LHCN-M2 (cell line): ENCODE measurements around the gene CYTH3. TPM values are rescaled to one million over a fixed set of nuclear protein-coding genes. Genes with fewer than 3 reads are reported as not detected.
"Not testable (repeated sequence)": the region's sequence is repeated elsewhere in the genome, so short reads cannot be mapped to it uniquely, and the experiment has no call there.

Experiments used
- DNase-seq: peaks from one replicate; pipeline ENCODE4 v3.0.0-alpha.2; 2012; ENCODE audit warnings: low read depth
- total RNA-seq: library from RNA; depleted of rRNA; stranded (reverse); fragments of >200 nt; gene quantifications from 2 replicates; pipeline ENCODE4 v1.2.3, GENCODE V29; 2014

CYTH3 gene
- total RNA-seq, 1 experiment from 2014 or later: 32.7 TPM

DNA sequence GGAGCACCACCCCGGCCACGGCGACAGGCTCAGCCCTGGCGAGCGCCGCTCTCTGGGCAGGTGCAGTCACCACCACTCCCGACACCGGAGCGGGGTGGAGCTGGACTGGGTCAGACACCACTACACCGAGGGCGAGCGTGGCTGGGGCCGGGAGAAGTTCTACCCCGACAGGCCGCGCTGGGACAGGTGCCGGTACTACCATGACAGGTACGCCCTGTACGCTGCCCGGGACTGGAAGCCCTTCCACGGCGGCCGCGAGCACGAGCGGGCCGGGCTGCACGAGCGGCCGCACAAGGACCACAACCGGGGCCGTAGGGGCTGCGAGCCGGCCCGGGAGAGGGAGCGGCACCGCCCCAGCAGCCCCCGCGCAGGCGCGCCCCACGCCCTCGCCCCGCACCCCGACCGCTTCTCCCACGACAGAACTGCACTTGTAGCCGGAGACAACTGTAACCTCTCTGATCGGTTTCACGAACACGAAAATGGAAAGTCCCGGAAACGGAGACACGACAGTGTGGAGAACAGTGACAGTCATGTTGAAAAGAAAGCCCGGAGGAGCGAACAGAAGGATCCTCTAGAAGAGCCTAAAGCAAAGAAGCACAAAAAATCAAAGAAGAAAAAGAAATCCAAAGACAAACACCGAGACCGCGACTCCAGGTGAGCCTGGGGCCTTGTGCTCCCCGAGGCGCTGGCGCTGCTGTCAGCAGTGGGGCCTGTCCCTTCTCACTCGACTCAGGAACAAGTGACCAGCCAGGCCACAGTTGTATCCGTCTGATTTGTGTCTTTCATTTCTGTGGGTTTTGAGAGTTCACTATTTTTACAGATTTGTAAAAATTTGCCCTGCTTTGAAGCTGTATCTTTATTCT lies 117.7 kb downstream of the CYTH3 start:
- DNase-seq: no peak

DNA sequence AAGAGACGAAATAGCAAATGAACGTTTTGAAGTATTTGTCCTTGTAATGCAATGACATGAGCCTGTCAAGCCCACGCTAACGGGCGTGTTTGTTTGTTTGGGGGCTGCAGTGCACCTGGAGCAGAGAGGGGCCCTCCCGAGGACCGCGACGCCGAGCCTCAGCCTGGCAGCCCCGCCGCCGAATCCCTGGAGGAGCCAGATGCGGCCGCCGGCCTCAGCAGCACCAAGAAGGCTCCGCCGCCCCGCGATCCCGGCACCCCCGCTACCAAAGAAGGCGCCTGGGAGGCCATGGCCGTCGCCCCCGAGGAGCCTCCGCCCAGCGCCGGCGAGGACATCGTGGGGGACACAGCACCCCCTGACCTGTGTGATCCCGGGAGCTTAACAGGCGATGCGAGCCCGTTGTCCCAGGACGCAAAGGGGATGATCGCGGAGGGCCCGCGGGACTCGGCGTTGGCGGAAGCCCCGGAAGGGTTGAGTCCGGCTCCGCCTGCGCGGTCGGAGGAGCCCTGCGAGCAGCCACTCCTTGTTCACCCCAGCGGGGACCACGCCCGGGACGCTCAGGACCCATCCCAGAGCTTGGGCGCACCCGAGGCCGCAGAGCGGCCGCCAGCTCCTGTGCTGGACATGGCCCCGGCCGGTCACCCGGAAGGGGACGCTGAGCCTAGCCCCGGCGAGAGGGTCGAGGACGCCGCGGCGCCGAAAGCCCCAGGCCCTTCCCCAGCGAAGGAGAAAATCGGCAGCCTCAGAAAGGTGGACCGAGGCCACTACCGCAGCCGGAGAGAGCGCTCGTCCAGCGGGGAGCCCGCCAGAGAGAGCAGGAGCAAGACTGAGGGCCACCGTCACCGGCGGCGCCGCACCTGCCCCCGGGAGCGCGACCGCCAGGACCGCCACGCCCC lies 118.5 kb downstream of the CYTH3 start:
- no peak for DNase-seq

DNA sequence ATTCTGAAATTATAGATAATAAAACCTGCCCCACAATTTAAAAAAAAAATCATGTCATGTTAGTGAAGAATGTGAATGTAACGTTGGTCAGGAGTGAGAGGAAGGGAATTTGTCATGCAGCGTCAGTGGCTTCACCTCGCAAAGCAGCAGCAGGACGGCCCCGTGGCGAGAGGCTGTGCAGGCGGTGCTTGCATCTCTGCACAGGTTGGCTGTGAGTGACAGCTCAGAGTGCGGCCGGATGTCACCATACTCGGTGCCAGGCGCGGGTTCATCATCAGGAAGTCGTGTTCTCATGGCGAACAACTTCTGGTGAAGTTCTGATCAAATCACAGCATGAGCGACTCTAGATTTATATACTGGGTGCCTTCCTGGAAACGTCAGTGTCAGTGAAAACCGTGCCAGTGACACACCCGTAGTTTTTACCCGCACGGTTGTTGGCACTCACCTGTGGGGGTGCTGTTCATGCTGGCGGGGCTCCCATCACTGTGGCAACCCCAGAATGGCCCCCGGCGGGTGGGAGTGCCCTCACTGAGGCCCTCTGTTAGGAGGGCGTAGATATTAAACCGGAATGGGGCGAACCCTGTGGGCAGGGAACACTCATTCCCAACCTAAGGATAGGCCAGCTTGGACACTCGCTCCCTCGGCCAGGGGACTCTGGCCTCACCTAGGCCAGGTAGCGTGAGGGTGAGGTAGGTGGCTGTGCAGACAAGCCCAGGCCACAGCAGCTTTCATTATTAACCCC lies 120.3 kb downstream of the CYTH3 start:
- no peak for DNase-seq

DNA sequence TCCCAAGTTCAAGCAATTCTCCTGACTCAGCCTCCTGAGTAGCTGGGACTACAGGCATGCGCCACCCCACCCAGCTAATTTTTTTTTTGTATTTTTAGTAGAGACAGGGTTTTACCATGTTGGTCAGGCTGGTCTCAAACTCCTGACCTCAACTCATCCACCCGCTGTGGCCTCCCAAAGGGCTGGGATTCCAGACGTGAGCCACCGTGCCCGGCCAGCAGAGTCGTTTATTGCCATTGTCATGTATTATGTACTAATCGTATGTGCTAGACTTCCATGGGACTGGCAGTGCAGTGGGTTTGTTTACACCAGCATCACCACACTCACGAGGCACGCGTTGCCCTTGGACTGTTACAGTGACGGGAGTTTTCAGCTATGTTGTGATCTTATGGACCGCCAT lies 120.9 kb downstream of the CYTH3 start:
- not testable (repeated sequence) for DNase-seq

GRCh38 chr7:6149996-6150395 lies 122.4 kb downstream of the CYTH3 start:
- DNase-seq: no peak

DNA sequence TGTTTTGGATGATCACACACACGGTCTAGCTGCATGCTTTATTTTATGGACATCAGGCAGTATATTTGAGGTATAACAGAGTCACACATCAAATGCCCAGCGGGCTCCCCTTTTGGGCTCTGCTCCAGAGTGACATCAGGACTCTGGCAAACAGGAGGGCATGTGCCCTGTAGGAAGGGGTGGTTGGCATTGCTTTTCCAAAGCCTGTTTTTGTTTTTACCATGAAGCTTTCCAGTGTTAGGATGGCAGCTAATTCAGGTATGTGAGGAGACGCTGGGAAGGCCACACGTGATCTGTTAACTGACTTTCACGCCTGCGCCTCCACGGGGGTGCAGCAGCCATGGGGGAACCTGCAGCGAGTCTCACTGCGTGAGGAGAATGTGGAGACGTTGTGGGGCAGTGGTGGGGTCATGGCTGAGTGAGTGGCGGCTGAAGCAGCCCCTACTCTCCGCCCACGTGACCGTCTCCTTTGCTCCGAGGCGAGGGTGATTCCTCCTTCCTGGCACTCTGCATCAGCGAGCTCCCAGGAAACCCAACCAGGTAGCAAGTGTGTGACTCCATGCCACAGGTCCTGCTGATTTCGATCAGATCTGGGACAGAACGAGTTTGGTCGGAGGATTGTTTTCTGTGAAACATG lies 123.6 kb downstream of the CYTH3 start:
- no peak for DNase-seq

DNA sequence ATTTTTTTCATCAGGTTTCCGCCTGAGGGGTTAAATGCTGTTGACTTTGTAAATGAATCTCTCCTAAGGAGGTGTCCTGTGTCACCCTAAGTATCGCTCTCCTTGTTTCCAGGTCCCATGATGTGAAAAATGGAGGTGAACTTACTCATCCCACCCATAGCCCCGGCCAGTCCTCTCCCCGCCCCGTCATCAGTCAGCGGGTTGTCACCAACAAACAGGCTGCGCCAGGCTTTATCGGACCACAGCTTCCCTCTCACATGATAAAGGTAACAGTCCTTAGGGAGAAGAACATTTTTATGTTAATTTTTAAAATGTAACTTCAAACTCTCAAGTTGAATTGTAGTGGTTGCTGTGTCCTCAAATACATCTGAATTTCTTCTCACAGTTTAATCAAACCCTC lies 124.8 kb downstream of the CYTH3 start:
- no peak for DNase-seq

- no peak for DNase-seq
These were observed 125.8 kb downstream of the CYTH3 start for GRCh38 chr7:6146666-6147065.

DNA sequence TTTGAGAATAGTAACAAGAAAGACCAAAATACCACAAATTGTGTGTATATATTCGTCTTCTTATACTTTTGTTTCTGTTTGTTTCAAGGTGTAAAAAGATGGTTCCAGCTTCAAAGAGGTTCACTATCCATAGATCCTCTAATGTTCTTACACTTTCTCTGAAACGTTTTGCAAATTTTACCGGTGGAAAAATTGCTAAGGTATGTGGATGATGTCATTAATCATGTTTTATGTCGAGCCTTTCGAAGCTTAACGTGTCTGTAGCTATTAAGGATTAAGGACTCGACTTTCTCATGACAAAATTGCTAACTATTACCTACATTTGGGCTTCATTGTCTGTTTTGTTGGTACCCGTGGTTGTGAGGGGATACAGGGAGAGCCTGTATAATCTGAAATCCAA lies 128.4 kb downstream of the CYTH3 start:
- DNase-seq: no peak

DNA sequence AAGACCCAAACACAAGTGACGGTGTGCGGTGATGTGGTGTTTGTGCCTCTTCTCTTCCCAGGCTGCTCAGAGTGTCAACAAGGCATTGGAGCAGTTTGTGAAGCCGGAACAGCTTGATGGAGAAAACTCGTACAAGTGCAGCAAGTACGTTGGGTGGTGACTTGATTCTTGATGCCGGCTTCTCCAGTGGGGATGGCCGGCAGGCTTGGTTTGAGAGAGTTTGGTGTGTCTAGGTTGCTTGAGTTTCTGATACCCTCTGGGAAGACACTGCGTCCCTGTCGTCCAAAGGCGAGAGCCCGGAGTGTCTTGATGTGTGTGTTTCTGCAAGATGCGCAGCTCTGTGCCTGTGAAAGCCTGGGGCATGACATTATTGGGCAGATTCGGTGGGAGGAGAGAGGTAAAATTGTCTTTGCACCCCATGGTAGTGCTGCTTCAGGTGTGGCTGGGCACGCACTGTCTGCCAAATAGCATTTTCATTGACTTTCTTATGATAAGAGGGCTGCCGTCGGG lies 129.5 kb downstream of the CYTH3 start:
- DNase-seq: no peak

GRCh38 chr7:6139189-6139996 lies 133.0 kb downstream of the CYTH3 start:
- DNase-seq: no peak

DNA sequence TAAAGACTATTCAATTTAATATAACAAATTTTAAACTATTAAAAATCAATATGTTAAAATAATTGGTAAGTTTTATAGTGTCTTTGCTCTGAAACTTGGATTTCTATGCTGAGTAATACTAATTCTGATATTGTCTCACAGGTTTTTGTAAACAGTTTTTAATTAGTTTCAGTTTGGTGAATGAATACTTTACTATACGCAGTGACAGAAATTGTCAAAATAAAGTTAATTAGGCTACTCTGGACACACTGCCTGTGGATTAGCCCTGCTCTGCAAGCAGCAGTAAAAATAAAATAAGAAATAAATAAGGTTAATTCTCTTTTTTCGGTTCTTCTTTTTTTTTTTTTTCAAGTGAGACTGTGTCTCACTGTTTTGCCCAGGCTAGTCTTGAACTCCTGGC lies 135.9 kb downstream of the CYTH3 start:
- no peak for DNase-seq

DNA sequence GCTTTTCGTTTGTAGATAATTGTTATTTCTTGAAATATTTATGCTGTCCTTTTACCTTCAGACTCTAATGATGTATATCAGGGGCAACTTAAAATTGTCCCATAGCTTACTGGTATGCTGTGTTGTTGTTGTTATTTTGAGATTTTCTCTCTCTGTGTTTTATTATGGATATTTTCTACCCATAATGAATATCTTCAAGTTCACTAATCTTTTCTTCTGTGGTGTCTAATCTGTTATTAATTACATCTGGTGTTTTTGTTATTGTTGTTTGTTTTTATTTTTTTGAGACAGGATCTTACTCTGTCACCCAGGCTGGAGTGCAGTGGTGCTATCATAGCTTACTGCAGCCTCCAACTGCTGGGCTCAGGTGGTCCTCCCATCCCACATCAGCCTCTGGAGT lies 139.2 kb downstream of the CYTH3 start:
- DNase-seq: no peak

- no peak for DNase-seq
These were observed 142.3 kb downstream of the CYTH3 start for GRCh38 chr7:6130007-6130587.

- DNase-seq: no peak
These were observed 144.2 kb downstream of the CYTH3 start for GRCh38 chr7:6128205-6128604.

- DNase-seq: no peak
These were observed 145.3 kb downstream of the CYTH3 start for GRCh38 chr7:6127110-6127490.

- no peak for DNase-seq
These were observed 148.6 kb downstream of the CYTH3 start for GRCh38 chr7:6123843-6124242.

GRCh38 chr7:6121141-6121540 lies 151.3 kb downstream of the CYTH3 start:
- DNase-seq: peak; percentile 67

GRCh38 chr7:6117533-6117932 lies 154.9 kb downstream of the CYTH3 start:
- no peak for DNase-seq

- no peak for DNase-seq
These were observed 156.2 kb downstream of the CYTH3 start for GRCh38 chr7:6116211-6116610.
